Activated CD4-positive, alpha-beta T cell treated with anti-CD3 and anti-CD28 coated beads for 48 hours (primary cell): ENCODE measurements around the gene ORMDL3.

Experiments used
- DNase-seq: peaks from one replicate; pipeline ENCODE4 v3.0.0-alpha.2; 2020

The ORMDL3 gene, protein sequence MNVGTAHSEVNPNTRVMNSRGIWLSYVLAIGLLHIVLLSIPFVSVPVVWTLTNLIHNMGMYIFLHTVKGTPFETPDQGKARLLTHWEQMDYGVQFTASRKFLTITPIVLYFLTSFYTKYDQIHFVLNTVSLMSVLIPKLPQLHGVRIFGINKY

DNA sequence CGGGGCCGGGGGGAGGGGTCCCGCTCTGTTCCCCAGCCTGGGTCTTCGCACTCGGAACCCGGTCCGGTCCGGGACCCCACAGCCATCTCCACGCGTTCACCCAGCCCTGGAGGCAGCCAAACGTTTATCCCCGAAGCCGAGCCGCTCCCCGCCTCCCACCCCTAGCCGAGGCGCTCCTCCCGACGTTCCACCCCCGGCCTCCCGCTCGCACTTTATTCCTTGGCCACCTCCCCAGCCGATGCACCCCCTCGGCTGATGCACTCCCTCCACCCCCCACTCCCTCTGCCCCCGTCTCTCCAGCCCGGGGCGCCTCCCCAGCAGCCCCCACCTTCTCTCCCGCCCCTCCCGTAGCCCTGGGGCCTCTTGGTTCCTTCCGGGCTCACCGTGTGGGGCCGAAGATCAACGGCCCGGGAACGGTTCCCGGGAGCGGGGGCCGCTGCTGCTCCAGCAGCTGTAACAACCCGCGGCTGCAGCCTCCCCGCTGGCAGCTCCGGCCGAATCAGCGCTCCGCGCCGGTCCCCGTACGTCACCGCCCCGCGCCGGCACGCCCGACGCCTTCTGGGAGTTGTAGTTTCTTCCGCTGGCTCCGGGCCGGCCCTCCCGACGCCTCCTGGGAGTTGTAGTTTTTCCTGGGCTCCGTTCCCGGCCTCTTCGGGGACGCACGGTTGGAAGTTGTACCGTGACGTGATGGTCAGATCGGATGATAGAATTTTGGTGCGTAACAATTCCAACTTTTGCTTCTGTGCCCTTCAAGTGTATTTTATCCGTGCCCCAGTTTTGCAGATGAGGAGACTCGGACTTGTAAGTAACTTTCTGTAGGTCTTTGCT is at the start of gene ORMDL3, which contains the start of gene LRRC3C:
Gene ORMDL3 (minus strand): TSS at position 501 of the 828 bp plus-strand sequence. CDS start 3,398 bp downstream, outside the sequence.
Gene LRRC3C (plus strand): TSS at position 632 of the 828 bp plus-strand sequence. CDS start 13,792 bp downstream, outside the sequence.
- peak; percentile 95 for DNase-seq

DNA sequence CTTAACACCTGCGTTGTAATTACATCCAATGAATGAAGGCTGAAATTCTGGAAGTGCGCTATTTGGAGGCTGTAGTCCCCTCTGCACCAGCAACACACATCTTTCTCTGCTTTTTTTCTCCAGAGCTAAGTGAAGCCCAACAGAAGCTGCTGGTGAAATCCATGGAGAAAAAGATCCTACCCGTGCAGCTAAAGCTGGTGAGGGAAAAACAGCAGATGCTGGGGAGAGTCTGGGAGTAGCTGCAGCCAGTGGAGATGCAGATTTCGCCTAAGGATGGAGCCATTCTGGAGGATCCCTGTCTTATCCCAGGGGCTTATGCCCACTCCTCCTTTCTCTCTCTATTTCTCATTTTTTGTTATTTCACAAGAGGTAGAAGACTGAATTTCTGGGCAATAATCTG is 48.4 kb upstream of the ORMDL3 start:
- DNase-seq, result no peak

DNA sequence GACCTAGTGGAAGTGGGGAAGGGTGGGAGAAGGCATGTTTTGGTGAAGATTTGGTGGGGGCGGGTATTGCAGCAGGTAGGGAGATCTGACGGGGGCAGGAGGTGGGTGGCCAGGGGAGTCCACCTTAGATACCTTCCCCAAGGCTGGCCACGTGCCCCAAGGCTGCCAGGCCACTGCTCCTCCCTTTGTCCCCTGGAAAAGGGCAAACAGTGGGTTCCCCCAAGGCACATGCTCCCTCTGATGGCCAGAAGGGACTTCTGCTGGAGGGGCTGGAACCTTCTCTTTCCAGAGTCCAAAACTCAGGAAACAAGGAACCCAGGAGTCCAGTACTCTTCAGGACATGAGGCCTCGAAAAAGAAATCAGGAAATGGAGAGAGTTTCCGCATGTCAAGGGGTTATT is 47.0 kb upstream of the ORMDL3 start:
- no peak for DNase-seq

DNA sequence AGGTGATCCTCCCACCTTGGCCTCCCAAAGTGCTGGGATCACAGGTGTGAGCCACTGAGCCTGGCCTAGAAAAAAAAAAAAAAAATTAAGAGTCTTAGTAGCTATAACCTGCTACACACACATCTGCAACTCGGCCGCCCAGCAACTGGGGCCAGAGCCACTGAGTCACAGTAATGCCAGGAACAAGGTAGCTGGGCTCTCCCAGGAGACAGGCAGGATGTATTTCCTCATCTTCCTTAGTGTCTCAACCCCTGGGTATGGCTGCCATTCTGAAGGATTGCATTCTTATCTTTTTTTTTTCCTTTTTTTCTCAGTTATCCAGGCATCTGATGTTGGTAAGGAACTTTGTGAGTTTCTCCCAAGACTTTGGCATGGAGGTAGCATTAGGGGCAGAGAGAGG is 46.1 kb upstream of the ORMDL3 start:
- DNase-seq, result no peak

DNA sequence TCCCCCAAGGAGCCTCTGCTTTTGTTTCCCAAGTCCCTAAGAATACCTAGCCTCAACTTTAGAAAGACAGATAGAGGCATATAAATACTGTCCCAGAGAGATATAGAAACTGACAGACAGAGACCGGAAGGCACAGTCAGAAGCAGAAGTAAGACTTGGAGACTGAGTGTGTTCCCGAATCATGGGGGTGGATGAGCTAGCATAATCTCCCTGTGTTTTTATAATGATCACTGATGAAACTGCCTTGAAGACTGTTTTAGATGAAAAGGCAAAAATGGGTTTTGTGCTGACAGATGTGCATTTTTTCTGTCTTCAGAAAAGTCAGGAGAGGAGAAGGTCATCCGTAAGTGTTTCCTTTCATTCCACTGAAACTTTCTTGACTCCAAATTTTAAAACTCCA is 44.9 kb upstream of the ORMDL3 start:
- DNase-seq, result no peak

DNA sequence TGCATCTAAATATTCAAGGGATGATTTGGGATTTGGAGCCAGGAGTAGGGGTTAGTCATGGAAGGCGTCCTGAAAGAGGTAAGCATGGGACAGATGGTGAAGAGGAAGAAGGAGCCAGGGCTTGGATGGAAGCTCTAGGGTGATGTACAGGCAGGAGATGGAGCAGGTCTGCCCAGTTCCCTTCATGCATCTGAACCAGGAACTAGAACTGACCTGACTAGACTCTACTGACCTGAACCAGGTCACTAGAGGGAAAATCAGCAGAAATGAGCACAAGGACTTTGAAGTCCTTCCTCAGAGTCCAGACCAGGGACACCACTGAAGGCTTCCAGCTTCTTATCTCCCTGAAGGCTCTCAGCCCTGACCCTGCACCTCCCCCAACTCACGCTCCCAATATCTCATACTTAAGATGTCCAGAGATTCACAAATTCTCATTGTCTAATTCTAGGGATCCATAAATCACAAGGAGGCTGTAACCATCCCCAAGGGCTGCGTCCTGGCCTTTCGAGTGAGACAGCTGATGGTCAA is 43.7 kb upstream of the ORMDL3 start:
- no peak for DNase-seq

- DNase-seq, result no peak
These were observed 42.8 kb upstream of the ORMDL3 start for GRCh38 chr17:39970157-39970692.

- no peak for DNase-seq
These were observed 42.0 kb upstream of the ORMDL3 start for GRCh38 chr17:39969375-39969774.

DNA sequence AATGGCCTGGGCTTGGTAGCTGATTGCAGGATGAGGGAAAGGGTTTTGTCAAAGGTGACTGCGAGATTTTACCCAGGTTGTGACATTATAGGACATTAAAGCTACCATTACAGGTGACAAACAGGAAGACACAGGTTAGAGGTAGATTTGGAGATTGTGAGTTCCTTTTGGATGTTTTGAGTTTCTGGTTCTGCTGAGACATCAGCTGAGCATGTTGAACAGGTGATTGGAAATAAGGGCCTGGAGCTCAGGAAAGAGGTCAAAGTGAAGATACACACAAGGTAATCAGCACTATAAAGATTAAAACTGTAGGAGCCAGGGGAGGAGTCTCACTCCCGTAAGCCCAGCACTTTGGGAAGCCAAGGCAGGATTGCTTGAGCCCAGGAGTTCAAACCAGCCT is 41.4 kb upstream of the ORMDL3 start:
- DNase-seq, result no peak

DNA sequence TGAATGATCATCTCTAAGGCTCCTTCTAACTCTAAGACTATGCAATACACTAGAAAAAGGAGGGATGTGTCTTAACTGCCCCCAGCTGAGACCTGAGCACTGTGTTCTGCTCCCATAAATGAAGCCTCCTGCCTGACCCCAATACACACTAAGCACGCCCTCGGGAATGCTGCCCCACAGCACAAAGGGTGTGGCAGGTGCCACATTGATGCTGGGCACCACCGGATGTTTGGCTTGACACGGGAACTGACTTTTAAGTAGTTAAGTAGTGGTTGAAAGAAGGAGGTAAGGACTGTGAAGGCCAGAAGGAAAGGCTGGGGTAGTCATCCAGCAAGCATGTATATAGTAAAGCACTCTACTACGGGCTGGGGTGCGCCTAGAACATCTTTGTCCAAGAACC is 39.4 kb upstream of the ORMDL3 start:
- DNase-seq, result no peak

GRCh38 chr17:39965017-39965699 is 37.8 kb upstream of the ORMDL3 start:
- no peak for DNase-seq

GRCh38 chr17:39963829-39964228 is 36.4 kb upstream of the ORMDL3 start:
- peak; percentile 31 for DNase-seq

- DNase-seq, result peak; percentile 22
These were observed 35.3 kb upstream of the ORMDL3 start, which contains the start of gene GSDMA for GRCh38 chr17:39962642-39963220. Gene GSDMA (plus strand): TSS chr17:39963004. CDS start chr17:39965688, 2,684 bp downstream.

DNA sequence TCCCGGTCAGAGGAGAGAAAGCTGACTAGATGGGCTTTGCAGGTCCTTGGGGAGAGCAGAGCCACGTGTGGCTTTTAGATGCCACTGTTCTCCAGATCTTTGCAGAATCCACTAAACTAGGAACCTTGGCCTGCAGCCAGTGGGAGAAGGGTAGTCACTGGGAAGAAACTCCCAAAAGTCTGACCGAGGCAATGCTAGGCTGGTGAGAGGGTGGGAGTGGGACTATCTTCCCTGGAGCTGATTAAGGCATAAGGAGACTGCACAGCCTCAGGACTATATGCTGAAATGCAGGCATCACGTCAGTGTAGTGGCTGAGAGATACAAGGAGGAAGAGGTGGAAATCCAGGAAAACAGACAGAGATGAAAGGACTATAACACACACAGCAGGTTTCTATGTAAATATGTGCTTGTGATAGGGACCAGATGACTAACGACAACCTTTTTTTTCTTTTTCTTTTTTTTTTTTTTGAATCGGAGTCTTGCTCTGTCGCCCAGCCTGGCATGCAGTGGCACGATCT is 33.2 kb upstream of the ORMDL3 start:
- DNase-seq, result no peak

- DNase-seq, result no peak
These were observed 28.4 kb upstream of the ORMDL3 start for GRCh38 chr17:39955726-39956225.

DNA sequence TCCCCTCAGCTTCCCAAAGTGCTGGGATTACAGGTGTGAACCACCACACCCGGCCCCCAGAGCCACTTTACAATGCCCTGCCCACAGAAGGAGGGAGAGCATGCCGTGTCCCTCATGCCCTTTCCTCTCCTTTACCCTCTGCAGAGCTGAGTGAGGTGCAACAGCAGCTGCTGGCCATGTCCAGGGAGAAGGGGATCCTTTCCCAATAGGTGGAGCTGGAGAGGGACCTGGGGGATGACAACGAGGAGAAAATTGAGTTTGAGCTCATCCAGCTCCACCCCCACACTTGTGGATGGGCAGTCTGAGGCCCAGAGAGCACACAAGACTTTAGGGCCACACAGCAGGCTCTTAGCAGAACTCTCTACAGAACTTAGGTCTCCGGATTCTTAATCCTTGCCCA is 27.5 kb upstream of the ORMDL3 start:
- no peak for DNase-seq

GRCh38 chr17:39953471-39953888 is 26.1 kb upstream of the ORMDL3 start:
- no peak for DNase-seq

DNA sequence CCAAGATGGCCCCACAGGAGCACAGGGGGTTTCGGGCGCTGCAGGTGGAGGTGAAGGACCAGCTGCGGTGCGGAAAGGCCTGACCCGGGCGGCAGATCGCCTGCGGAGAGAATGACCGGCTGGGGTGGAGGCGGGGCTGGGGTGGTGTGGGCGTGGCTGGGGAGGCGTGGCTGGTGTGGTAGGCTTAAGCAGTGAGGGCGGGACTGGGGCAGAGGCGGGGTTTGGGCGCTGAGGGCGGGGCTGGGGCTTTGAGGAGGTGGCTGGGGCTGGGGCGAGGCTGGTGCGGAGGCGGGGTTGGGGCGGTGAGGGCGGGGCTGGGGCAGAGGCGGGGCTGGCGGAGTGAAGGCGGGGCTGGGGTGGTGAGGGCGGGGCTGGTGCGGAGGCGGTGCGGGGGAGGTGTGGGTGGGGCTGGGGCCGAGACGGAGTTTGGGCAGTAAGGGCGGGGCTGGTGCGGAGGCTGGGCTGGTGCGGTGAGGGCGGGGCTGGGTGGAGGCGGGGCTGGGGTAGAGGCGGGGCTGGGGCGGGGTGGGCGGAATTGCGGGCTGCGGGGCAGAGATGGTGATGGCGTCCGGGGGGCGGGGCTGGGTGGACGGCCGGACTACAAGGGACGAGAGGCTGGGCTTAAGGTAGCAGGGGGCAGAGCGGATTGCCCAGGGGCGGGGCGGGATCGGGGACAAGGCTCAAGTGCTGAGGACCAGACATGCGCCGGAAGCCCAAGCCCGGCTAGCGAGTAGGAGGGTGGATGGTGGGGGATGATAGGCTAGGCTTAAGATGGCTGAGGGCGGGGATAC is 25.5 kb upstream of the ORMDL3 start:
- peak; percentile 91 for DNase-seq

GRCh38 chr17:39951924-39952679 is 24.7 kb upstream of the ORMDL3 start:
- no peak for DNase-seq

DNA sequence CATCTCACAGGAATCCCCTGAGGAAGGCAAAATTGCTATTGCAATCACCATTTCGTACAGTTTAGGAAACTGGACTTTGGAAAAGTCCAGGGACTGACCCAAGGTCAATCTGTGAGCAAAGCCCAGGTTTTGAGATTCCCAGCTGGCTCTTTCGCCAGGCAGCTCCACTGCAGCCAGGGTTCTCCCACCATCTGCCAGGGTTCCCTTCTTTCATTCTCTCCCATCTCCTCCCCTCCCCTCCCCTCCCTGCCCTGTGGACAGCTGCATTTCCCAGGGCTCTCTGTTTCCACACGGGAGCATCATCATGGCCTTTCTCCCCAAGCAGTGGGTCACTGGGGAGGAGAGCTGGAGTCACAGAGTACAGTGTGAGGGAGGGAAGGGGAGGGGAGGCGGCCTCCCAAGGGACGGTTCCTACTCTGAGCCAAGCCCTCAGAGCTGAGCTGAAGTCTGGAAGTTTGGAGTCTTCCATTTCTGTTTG is 23.5 kb upstream of the ORMDL3 start:
- no peak for DNase-seq

DNA sequence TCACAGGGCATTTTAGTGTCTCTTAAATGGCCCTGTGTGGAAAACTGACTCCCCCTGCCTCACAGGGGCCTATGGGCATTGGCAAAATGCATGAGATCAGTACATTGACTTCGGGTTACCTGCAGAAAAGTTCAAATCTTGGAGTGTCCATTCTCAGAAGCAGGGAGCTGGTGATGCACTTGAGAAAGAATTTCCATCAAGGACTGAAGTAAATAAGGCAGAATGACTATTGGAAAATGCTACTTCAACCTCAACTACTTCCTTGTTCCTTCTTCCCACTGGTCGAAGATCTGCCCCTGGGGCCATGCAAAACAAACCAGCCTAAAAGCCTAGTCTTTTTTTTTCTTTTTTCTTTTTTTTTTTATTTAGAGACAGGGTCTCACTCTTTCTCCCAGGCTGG is 21.6 kb upstream of the ORMDL3 start:
- DNase-seq, result no peak
